Testis (tissue), 3 donors: ENCODE data around the gene GPR39. TPM values are rescaled to one million over a fixed set of nuclear protein-coding genes. Genes with fewer than 3 reads are reported as not detected.

Source experiments
- DNase-seq: peaks from one replicate; pipeline ENCODE4 v3.0.0-alpha.2; 2019
- H3K27ac ChIP-seq, 2 donors: fragments of 200-600 bp; sonication (generic); one replicate each; pipeline ENCODE4 v1.5.1; 2019
- H3K27me3 ChIP-seq: fragments of 200-600 bp; sonication (generic); one replicate; pipeline ENCODE4 v1.5.1; 2019
- H3K36me3 ChIP-seq: fragments of 200-600 bp; sonication (generic); one replicate; pipeline ENCODE4 v1.5.1; 2017; ENCODE audit warnings: low read depth; ENCODE audit errors: missing control alignments
- H3K4me1 ChIP-seq: fragments of 200-600 bp; sonication (generic); one replicate; pipeline ENCODE4 v1.5.1; 2019
- H3K4me3 ChIP-seq, 2 donors: fragments of 200-600 bp; sonication (generic); one replicate each; pipeline ENCODE4 v1.5.1; 2017 to 2019
- H3K9me3 ChIP-seq: fragments of 200-600 bp; sonication (generic); one replicate; pipeline ENCODE4 v1.5.1; 2017
- CTCF ChIP-seq, 3 experiments: fragments of 450-650 bp in 2 of 3; fragments of 200-600 bp in 1 of 3; sonication (generic) in 1 of 3; IDR thresholded peaks; one replicate each; pipeline ENCODE4 v1.5.1; 2016 to 2019; ENCODE audit warnings: antibody characterized with exemption in 3 of 3, mild to moderate bottlenecking in 2 of 3, moderate library complexity in 1 of 3
- POLR2A ChIP-seq: fragments of 450-650 bp; IDR thresholded peaks from one replicate; pipeline ENCODE4 v1.6.1; 2017; ENCODE audit warnings: antibody characterized with exemption, mild to moderate bottlenecking, moderate library complexity
- WGBS, 2 donors: methylation state at CpG; one replicate each; pipeline ENCODE4 v1.1.5; 2018; 5-methylcytosine and 5-hydroxymethylcytosine counted together
- intact Hi-C: fragments of 100-400 bp; cut with DNase I; formaldehyde crosslinking; loops from one replicate; pipeline ENCODE4 v1.15.1; 2023; ENCODE audit warnings: low total_unique reads
- polyA plus RNA-seq: library from polyadenylated mRNA; stranded (reverse); fragments of 350-450 nt; fragmentation: Illumina TruSeq; extraction: RNeasy Lipid Tissue Mini Kit (QIAGEN cat#74804); gene quantifications from one replicate; pipeline ENCODE4 v1.2.3, GENCODE V29; 2014; ENCODE audit warnings: low read depth, low replicate concordance; ENCODE audit not compliant: insufficient read depth
- total RNA-seq, 2 donors: library from RNA; depleted of rRNA; stranded (reverse); fragments of >200 nt; gene quantifications; one replicate each; pipeline ENCODE4 v1.2.3, GENCODE V29; 2016

Gene GPR39
- total and polyA plus RNA-seq, 3 donors from 2014 or later = 2.7 to 19.5 (median 4.0) TPM

DNA sequence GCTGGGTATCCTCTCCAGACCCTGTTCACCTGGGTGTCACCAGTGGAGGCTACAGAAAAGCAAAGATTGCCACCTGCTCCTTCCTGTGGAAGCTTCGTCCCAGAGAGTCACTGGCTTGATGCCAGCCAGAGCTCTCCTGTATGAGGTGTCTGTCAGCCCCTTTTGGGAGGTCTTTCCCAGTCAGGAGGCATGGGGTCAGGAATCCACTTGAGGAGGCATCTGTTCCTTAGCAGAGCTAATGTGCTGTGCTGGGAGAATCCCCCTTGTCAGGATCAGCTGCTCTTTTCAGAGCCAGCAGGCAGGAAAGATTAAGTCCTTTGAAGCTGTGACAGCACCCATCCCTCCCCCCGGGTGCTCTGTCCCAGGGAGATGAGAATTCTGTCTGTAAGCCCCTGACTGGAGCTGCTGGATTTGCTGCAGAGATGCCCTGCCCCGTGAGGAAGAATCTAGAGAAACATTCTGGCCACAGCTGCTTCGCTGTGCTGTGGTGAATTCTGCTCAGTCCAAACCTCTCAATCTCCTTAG is 121.8 kb downstream of the GPR39 start:
- no peak for DNase-seq
- intact Hi-C loops = no loop called here
- H3K36me3 ChIP-seq = no peaks in the 10 kb centered on the region
- no peaks in the 10 kb centered on the region for H3K27me3 ChIP-seq
- H3K9me3 ChIP-seq = no peaks in the 10 kb centered on the region
- H3K27ac ChIP-seq = no peak overlapping the region
- no peak overlapping the region for H3K4me3 ChIP-seq
- WGBS, 2 donors = 57 to 66% methylated on average over 2 to 4 of the region's 4 CpGs
- no peaks in the 10 kb centered on the region for H3K4me1 ChIP-seq
- TF ChIP-seq CTCF (IDR thresholded peaks at IDR 0.05) (no peak), POLR2A (no peak)

DNA sequence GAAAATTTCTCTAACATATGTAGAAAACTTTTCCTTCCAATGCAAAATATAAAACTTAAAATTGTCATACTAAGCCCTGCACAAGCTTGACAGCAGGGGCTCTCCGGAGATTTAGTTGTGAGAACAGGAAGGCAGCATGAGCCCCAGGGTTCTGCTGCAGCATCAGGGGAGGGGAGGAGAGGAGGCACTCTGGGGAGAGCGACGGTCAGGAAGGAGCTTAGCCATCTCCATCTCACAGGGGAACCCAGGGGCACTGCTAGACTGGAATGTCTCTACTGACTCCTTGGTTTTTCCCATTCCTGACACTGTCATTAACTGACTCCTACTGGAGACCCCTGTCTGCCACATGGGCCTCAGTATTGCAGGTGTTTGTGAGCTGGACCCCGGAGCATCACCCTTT is 123.6 kb downstream of the GPR39 start:
- Histone ChIP-seq H3K4me1 (no peaks in the 10 kb centered on the region), H3K4me3 (no peak overlapping the region), H3K9me3 (no peaks in the 10 kb centered on the region), H3K36me3 (no peaks in the 10 kb centered on the region), H3K27me3 (no peaks in the 10 kb centered on the region), H3K27ac (no peak overlapping the region)
- DNase-seq = no peak
- intact Hi-C loops = no loop called here
- no peak for TF ChIP-seq POLR2A
- no peak for TF ChIP-seq CTCF (IDR thresholded peaks at IDR 0.05)
- WGBS, 2 donors = 73 to 79% methylated on average over 4 of the region's 4 CpGs

DNA sequence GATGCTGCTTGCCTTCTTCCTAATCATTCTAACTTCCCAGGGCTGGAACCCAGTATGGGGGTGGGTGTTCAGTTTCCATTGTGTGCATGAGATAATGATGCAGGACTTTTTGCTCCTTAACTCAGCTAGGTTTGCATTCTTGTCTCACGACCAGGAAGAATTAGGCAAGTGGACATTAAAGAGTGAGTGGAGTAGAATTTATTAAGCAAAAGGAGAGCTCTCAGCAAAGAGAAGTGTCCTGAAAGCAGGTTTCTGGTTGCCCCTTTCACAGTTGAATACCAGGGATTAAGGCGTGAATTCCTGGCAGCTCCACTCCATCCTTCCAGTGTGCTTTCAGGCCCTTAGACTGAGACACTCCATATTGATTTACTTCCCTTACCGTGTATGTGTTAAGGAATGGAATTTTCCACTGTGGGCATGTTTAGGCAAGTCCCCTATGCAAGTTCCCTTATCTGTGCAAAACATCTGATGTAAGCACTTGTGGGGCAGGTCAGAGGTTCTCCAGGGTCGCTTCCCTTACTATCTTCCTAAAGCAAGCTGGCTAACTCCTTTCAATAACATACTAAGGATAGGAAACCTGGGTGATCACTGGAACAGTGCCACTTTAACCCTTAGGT is 126.5 kb downstream of the GPR39 start:
- intact Hi-C loops = no loop called here
- no peak overlapping the region for H3K4me3 ChIP-seq

DNA sequence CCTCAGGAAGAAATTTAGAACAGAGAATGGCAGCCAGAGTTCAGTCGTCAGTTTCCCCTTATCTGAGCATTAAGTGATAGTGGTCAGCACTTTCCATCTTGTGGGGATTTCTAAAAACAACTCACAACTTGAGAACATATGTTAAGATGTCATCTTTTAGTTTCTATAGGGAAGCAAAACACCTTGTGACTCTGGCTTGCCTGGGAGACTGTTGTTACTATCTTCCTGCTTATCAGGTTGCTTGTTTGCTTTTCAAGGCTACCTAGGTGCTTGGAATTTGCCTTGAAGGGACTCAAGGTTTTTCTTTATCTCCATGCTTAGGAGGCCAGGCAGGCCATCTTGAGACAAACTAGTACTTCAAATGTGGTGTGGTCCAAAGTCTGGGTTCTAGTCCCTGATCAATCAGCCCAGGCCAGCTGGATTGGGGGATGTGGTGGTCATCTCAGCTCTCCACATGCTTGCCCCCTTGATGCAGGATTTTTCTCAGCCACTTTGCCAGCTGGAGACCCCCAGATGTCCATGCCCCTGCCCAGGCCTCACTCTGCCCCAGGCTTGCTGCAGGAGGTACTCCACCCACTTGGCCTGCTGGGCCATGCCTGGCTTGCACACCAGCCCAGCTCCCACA is 127.5 kb downstream of the GPR39 start:
- intact Hi-C loops = no loop called here
- no peaks in the 10 kb centered on the region for H3K9me3 ChIP-seq
- no peak for TF ChIP-seq POLR2A
- no peak for TF ChIP-seq CTCF (IDR thresholded peaks at IDR 0.05)
- H3K27ac ChIP-seq = no peak overlapping the region
- H3K27me3 ChIP-seq = no peaks in the 10 kb centered on the region
- H3K4me3 ChIP-seq = no peak overlapping the region
- no peaks in the 10 kb centered on the region for H3K4me1 ChIP-seq
- no peaks in the 10 kb centered on the region for H3K36me3 ChIP-seq
- 53 to 61% methylated on average over 1 of the region's 1 CpG for WGBS, 2 donors
- no peak for DNase-seq

More for the DNA sequence above, 126.5 kb downstream of the GPR39 start:
- H3K9me3 ChIP-seq = no peaks in the 10 kb centered on the region
- no peaks in the 10 kb centered on the region for H3K27me3 ChIP-seq
- WGBS, 2 donors = 59 to 85% methylated on average over 4 of the region's 4 CpGs
- DNase-seq = no peak
- no peak overlapping the region for H3K27ac ChIP-seq
- TF ChIP-seq CTCF (IDR thresholded peaks at IDR 0.05) = no peak
- no peak for TF ChIP-seq POLR2A
- H3K36me3 ChIP-seq = no peaks in the 10 kb centered on the region
- no peaks in the 10 kb centered on the region for H3K4me1 ChIP-seq
